Kidney capillary endothelial cell (primary cell): ENCODE measurements around the gene GAL3ST2.
"Not testable (repeated sequence)": the region's sequence is repeated elsewhere in the genome, so short reads cannot be mapped to it uniquely, and the experiment has no call there.

Source experiments
- DNase-seq: peaks from one replicate; pipeline ENCODE4 v3.0.0-alpha.2; 2018; ENCODE audit warnings: low spot score

The GAL3ST2 gene

DNA sequence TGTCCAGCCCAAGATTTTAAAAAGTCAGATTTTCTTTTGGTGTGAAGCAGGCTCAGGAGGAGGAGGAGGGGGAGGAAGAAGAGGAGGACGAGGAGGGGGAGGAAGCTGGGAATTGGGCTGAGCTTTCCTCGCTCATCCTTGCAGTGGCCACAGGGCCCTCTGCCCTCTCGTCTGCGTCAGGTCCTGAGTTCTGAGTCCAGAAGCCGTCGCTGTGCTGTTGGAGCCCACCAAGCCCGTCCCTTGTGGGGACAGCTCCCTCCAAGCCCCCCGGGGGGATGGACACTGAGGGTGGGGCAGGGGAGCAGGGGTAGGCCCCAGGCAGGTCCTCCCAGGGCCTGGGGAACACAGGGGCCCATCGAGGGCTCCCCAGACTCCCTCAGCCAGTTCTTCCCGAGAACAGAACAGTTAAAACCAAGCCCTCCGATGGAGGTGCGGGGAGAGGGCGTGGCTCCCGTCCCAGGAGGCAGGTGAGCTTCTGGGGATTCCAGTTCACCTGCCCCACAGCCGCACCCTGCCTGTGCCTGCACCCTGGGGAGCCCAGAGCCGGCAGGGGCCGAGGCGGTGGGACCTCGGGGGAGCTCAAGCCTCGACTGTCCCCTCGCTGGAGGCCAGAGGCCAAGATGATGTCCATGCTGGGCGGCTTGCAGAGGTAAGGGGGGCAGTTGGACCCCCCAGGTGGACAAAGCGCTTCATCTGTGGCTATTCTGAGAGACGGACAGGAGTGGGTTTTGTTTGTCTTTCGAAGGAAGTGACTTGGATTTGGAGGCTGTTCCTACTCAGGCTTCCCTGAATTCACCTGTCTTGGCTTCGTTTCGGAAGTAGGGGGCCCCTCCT, at the start of gene GAL3ST2:
TSS of gene GAL3ST2 (plus strand) at position 487 of the 834 bp plus-strand sequence. CDS start at position 621, 134 bp downstream.
- DNase-seq, result no peak

GRCh38 chr2:241728000-241728399, 48.6 kb upstream of the GAL3ST2 start:
- DNase-seq, result no peak

GRCh38 chr2:241728627-241729026, 48.0 kb upstream of the GAL3ST2 start:
- no peak for DNase-seq

DNA sequence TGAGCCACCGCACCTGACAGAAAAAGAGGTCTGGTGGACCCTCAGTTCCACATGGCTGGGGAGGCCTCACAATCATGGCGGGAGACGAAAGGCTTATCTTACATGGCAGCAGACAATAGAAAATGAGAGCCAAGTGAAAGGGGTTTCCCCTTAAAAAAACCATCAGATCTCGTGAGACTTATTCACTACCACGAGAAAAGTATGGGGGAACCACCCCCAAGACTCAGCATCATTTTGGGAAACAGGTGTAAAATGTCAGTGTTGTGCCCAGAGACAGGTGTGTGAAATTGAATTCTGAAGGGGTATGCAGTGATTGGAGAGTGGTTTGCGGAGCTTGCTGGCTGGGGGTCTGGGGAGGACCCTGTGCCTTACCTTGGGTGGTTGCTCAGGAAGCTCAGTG, 46.8 kb upstream of the GAL3ST2 start:
- no peak for DNase-seq

- peak; percentile 40 for DNase-seq
Observed at GRCh38 chr2:241730671-241731293, 45.8 kb upstream of the GAL3ST2 start.

- peak; percentile 20 for DNase-seq
Observed at GRCh38 chr2:241732513-241733186, 44.0 kb upstream of the GAL3ST2 start.

DNA sequence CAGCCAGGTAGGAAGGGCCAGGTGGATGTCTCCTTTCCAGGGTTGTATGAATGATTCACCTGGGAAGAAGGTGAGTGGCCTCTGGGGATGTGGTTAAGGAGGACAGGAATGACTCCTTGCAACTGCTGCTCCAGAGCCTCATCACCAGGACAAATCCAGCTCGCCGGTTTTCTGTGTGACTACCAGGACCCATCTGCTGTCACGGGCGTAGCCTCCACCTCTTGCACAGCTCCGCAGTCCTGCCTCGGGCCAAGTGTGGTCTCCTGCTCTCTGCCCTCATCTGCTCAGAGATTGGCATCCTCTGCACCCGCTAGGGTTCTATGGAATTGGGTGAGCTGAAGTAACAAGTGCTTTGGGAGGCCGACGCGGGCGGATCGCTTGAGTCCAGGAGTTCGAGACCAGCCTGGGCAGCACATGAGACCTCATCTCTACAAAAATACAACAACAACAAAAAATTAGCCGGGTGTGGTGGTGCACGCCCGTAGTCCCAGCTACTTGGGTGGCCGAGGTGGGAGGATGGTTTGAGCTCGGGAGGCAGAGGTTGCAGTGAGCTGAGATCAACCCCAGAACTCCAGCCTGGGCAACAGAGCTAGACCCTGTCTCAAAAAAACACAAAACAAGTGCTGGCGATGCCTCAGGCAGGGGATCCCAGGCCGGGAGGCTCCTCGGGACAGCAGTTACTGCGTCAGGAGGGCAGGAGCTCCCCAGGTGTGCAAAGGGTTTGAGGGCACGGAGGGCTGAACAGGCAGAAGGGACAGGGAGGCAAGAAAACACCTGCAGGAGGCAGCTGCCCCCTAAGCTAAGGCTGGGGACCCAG, 43.0 kb upstream of the GAL3ST2 start:
- DNase-seq, result no peak

- no peak for DNase-seq
Observed at GRCh38 chr2:241734208-241734466, 42.5 kb upstream of the GAL3ST2 start.

- peak; percentile 79 for DNase-seq
Observed at GRCh38 chr2:241734467-241735208, 42.0 kb upstream of the GAL3ST2 start, which contains the start of gene D2HGDH. TSS of gene D2HGDH (plus strand) at chr2:241734630. CDS start at chr2:241735225, 595 bp downstream.

- DNase-seq, result no peak
Observed at GRCh38 chr2:241736111-241736510, 40.5 kb upstream of the GAL3ST2 start.

DNA sequence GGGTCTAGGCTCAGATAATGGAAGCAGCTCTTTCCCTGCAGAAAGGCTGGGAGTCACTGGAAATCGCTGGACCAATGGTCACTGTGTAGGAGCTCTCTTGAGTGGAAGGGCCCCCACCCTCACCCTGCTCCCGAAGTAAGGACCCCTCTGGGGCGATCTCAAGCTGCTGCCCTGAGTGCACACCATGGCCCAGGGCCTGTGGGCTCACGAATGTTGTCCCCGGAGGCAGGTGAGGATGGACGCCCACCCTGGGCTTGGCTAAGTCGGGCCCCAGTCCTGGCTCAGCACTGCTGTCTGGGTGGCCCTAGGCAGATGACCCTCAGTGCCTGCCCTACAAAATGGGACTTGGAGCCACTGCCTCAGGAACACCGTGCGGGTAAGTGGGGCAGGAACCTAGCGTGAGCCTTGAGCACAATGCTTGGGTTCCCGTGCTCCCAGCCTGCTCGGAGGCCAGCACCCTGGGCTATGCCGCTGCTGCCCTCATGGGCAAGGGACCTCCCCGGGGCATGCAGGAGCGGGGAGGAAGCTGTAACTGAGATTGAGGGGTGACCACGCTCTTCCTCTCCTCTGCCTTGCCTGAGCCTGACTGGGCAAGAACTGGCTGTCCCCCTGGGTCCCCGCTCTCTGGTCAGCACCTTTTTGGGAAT, 38.5 kb upstream of the GAL3ST2 start:
- no peak for DNase-seq

GRCh38 chr2:241739177-241739576, 37.4 kb upstream of the GAL3ST2 start:
- DNase-seq, result no peak

- DNase-seq, result no peak
Observed at GRCh38 chr2:241739651-241740050, 37.0 kb upstream of the GAL3ST2 start.

GRCh38 chr2:241741016-241741415, 35.6 kb upstream of the GAL3ST2 start:
- no peak for DNase-seq

DNA sequence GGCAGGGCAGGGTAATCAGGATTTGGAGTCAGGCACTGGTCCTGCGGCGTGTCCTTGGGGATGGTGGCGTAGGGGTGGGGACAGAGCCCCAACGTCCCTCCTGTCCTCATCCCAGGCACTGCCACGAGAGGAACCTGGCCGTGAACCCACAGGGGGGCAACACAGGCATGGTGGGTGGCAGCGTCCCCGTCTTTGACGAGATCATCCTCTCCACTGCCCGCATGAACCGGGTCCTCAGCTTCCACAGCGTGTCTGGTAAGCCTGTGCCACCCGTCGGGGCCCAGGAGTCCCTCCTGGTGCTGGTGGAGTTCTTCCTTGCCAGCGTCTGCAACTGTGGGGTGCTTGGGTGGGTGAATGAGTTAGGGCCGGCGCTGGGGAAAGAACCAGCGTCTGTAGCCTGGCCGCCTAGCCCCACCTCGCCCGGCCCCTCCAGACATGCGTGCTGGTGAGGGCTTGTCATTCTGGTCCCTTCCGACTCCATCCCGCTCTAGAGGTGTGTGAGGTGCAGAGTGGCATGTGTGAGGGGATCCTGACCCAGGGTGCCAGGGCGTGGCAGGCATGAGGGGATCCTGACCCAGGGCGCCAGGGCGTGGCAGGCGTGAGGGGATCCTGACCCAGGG, 34.2 kb upstream of the GAL3ST2 start:
- no peak for DNase-seq

- not testable (repeated sequence) for DNase-seq
Observed at GRCh38 chr2:241743008-241743407, 33.6 kb upstream of the GAL3ST2 start.

DNA sequence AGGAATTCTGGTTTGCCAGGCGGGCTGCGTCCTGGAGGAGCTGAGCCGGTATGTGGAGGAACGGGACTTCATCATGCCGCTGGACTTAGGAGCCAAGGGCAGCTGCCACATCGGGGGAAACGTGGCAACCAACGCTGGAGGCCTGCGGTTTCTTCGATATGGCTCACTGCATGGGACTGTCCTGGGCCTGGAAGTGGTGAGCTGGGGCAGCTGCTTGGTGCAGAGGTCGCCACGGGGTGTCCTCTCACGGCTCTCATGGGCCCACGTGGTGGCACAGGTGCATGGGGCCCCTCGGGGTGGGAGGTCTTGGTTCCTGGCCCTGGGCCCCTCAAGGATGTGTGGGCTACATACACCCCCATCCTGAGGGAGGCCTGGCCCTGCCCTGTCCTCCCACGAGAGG, 33.0 kb upstream of the GAL3ST2 start:
- DNase-seq, result no peak

DNA sequence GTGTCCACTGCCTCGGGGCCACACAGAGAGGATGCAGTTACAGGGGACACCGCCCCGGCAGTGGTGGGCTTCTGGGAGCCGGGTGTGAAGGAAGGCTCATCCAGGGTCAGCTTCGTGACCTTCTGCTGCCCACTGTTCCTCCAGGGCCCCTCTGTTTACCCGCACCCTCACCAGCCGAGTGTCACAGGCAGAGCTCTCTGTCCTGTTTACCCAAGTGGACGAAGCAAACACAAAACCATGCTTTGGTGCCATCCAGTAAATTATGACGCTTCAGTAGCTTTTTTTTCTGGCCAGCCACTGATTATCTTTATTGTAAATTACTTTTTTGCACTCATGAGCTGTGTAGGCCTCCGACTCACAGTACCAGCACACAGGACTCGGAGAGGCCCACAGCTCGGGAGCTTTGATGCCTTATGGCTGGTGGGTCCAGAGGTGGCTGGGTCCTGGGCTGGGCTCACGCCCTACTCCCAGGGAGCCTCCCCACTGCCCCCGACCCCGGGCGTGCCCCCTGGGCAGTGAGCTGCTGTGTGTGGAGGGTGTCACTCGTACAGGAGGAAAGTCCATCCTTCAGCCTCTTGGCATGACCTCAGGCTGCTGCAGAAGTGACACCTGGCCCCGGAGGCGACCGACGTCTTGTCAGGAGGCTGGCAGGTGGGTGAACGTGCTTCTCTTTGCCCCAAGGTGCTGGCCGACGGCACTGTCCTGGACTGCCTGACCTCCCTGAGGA, 32.4 kb upstream of the GAL3ST2 start:
- no peak for DNase-seq

DNA sequence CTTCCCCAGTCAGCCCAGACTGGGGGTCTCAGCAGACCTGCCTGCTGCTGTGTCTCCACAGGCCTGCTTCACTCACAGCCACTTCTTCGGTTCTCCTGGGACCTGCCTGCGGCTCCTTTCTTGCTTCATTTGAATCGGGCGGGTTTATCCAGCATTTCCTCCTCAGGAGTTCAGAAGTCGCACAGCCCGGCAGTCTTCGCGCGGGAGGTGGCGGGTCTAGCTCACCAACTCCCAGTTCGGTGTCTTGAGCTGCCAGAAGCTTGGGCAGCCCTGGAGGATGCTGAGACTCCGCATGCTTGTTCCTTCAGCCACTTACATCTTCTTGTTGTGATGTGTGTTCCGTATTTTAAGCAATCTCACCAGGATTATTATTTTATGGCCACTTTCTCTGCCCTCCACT, 31.3 kb upstream of the GAL3ST2 start:
- DNase-seq, result no peak

DNA sequence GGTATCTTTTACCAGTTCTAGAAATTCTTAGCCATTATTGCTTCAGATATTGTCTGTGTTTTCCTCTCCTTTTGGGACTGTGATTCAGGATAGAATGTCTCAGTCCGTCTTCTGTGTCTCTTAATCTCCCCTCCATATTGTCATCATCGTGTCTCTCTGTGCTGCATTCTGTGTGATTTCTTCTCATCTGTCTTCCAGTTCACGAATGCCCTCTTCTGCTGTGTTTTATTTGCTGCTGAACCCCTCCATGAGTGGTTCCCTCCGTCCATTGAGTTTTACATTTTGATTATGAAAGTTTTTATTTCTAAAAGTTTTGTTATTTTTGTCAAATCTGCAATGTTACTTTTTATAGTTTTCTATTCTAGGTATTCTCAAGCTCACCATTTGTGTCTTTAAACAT, 30.5 kb upstream of the GAL3ST2 start:
- DNase-seq, result no peak
